ENCODE measurements around the gene TMEM191B.
"Not testable (repeated sequence)": the region's sequence is repeated elsewhere in the genome, so short reads cannot be mapped to it uniquely, and the experiment has no call there.

GRCh38 chr22:18533633-18534032 is 6.0 kb downstream of the TMEM191B start:
- not testable (repeated sequence) for TF ChIP-seq CTCF (IDR thresholded peaks at IDR 0.05; ENCODE audit: poor library complexity); EZH2 (IDR thresholded peaks at IDR 0.05; ENCODE audit: borderline replicate concordance); EZH2phosphoT487 (IDR thresholded peaks at IDR 0.05; ENCODE audit: low read depth, severe bottlenecking, unreplicated experiment)

Data from hepatocyte (in vitro differentiated cells).